ENCODE measurements around the gene HSDL1.
A peak's percentile ranks its signal among the peaks of the same experiment; 100 is the strongest.

The HSDL1 gene

DNA sequence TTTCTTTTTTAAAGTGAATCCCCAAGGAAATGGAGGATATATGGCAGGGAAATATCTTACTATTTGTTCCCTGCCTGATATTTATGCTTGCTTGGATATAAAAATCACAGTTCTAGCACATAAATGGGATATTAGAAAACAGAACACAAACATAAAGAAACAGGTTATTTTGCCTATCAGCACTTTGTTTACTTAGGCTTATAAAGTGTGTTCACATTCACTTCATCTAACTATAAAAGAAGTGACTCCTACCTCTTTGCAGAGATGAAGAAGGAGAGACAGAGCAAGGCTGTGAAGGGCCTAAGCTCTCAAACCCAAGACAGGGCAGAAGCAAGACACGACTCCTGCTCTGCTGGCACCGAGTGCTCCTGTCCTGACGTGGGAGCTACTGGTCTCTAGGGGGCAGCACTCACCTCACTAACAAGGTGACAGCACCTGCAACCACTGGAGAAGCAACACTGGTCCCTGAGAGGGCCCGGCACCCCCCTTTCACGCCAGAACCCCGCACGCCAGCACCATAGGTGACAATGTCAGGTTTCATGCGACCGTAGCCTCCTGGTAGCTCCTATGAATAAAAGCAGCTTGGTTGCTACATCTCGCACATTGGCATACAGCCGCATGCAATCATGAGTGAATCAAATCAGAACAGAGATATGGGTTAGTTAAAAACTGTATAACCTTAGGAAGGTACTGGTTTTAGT lies 60.3 kb downstream of the HSDL1 start:
- peak; percentile 31 to 38 for DNase-seq (ENCODE audit: low read depth in 1 of 2, low spot score in 1 of 2)

DNA sequence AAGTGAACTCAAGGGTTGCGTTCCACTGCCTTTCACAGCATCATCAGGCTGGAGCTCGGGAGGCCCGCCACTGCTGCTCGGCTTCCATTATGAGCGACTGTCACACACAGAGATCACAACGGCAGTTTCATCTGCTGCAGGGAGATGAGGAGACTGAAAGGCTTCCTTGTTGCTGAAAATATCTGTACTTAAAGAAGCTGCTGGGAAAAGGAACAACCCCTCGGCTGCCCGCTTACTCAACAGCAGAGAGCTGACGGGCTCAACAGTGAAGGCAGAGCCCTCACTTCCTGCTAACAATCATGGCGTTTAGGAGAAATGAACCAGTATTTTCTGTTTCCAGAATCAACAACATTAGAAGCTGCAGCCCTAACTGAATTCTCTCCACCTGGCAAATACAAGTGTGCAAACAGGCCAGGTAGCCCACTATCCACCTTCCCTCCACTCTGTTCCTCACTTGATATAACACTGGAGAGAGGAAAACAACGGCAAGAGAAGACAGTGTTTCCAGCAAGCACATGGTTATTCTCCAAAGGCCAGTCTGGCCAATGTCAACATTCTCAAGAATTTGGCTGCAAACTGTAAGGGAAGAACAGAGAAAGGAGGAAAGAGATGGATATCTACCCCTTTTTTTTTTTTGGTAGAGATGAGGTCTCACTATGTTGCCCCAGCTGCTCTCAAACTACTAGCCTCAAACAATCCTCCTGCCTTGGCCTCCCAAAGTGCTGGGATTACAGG lies 62.0 kb downstream of the HSDL1 start:
- DNase-seq (ENCODE audit: low read depth in 1 of 2, low spot score in 1 of 2) = no peak

DNA sequence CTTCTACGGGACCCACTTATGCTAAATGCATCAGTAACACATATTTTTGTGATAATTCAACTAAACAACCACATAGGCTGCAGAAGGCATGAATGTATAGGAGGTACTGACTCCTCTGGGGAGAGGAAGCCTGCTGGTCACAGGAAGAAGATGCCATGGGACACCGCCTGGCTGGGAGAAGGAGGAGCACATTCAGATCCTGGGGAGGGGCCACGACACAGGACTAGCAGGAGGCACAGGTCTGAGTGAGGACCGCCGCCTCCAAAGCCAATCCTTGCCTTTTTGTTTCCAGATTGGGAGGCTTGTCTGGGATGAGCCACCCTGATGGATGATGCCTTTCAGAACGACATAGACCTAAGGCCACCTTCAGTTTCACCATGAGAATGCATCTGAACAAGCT lies 62.9 kb downstream of the HSDL1 start:
- DNase-seq (ENCODE audit: low read depth in 1 of 2, low spot score in 1 of 2) = no peak

DNA sequence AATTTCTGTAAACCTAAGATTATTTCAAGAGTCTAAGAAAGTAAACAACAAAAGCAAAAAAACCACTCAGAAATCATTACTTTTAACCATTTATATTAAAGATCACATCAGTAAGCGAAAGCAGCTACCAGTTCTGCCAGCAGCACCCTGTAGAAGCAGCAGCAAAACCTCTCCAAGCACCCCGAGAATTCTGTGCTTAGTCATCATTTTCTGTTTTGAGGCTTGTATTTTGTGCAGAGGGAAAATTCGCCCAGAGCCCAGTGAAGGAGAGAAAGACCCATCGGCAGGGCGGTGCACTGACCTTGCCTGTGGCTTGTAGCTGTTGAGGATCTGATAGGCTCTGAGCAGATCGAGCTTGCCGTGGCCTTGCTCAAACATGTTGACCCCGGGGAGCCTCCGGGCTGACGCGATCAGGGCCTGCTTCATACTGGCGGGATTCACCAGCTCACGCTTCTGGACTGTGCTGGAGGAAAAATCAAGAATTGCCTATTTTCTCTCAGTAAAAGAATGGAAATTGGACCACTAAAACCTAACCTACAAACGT lies 63.5 kb downstream of the HSDL1 start:
- no peak for DNase-seq (ENCODE audit: low read depth in 1 of 2, low spot score in 1 of 2)

DNA sequence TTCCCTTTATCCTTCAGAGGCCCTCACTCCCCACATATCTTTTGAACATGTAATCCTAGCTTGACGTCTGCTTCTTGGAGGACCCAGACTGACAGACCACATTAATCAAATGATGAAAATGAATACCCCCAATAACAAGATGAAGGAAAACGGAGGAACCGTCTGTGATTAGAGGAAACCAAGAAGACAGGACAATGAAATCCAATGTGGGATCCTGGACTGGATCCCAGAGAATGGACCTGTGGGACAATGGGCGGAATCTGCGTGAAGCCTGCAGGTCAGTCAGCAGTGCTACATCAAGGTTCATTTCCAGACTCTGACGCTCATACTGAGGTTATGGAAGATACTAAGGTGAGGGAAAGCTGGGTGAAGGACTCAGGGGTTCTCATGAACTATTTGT lies 64.2 kb downstream of the HSDL1 start:
- DNase-seq (ENCODE audit: low read depth in 1 of 2, low spot score in 1 of 2) = no peak

DNA sequence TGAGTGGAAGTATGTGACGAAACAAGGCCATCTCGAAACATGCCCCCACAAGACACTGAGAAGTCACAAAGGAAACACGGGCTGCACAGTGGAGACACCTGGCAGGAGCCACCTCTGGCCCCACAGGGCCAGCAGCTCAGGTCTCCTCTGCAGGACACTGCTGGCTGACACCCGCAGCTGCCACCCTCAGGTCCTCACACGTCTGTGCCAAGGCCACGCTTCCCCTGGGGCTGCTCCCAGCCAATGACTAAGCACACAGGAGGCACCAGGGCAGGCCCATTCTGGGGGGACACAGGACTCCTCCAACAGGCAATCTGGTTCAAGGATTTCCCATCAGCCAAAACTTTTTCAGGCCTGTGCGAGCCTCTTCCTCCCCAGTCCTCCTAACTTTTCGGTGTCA lies 64.6 kb downstream of the HSDL1 start:
- DNase-seq (ENCODE audit: low read depth in 1 of 2, low spot score in 1 of 2) = no peak

DNA sequence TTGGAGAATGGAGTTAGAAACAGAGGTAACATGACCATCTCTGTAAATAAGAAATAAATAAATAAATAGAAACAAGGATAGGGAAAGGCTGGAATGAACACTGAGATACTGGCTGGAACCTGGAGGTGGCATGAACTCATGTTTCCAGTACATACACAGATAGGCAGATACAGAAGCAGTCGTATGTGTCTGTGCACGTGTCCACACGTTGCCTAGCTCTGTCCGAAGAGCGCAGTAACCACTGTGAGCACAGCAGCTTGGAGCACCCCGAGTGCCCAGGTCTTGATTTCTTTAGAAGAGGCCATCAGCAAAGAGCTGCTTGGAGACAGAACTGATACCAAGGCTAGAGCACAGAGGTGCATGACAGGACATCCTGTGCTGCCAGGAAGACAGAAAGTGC lies 65.3 kb downstream of the HSDL1 start:
- DNase-seq (ENCODE audit: low read depth in 1 of 2, low spot score in 1 of 2) = no peak

DNA sequence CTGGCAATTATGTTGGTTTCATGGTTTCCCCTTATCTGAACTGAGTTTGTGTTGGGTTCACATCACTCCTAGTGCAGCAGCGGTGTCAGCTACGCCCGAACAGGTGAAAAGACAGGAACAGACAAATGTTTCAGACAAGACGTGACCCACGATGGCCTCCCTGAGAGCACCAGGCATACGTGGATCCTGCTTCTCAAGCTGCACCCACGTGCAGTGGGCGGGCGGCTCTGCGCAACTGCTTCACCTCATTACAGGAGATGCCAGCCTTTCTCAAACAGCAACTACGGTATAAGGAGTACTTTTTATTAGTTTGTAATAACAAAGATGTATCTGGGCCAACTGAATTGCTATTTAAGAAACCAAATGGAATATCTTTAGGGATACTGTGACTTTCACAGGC lies 69.6 kb downstream of the HSDL1 start:
- no peak for DNase-seq (ENCODE audit: low read depth in 1 of 2, low spot score in 1 of 2)

DNA sequence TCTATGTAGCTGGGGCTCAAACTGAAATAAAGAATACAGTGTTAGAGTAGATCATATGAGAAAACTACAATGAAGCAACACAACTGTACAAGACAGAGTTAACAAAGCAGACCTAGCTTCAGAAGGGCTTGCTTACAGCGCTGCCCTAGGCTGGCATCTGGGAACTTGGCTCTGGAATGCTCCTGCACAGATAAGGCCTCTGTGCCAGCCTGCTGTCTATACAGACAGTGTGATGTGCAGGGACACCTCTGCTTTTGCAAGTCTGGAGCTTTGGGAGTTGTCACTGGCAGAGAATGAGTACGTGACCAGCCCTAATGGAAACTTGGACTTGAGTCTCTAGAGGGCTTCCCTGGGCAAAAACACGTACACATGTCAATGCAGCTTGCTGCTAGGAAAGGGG lies 70.3 kb downstream of the HSDL1 start:
- no peak for DNase-seq (ENCODE audit: low read depth in 1 of 2, low spot score in 1 of 2)

Data from stimulated activated CD4-positive, alpha-beta T cell treated with anti-CD3 and anti-CD28 coated beads, Interleukin-15, amount 100 ng/mL, for 1 hour (primary cell).